ENCODE measurements around the gene TRAK2. TPM values are rescaled to one million over a fixed set of nuclear protein-coding genes. Genes with fewer than 3 reads are reported as not detected.

The TRAK2 gene
- total RNA-seq, 1 donor from 2014 or later: 29.1 TPM

DNA sequence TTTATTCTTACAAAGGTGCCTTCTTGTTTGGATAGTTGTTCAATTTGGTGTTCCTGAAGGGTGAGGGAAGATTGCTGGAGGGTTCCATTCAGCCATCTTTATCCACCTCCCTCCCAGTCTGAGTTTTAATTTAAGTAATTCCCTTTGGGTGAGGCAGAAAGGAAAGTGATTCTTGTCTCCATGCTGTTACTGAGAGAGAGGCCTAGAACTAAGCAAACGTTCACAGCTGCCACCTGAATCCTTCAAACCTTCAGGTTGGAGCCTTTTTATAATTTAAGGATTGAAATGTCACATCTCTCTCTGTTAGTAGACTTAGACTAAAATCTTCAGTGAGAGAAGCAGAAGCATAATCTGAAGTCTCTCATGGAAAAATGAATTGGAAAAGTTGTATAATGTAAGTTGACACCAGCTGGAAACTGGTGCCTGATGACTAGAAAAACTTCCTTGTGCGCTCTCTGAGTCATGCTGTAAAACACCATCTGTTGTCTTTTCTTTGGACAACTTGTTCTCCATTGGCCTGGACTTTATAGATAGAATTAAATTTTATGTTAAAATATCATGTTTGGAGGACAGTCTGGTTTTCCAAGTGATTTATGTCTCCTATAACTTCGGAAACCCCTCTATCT lies 14.9 kb upstream of the TRAK2 start:
- DNase-seq: no peak
- Mint-ChIP-seq H3K36me3 (ENCODE audit: low read depth) (peaks cover 45% of the 10 kb centered on the region), H3K27me3 (no peaks in the 10 kb centered on the region), H3K9me3 (no peaks in the 10 kb centered on the region), H3K4me1 (peaks cover 5% of the 10 kb centered on the region), H3K27ac (no peak overlapping the region), H3K4me3 (no peak overlapping the region)
- intact Hi-C loops (cut with micrococcal nuclease): no loop called here

GRCh38 chr2:201465524-201465971 lies 14.3 kb upstream of the TRAK2 start:
- intact Hi-C loops (cut with micrococcal nuclease): no loop called here
- H3K4me3 Mint-ChIP-seq: no peak overlapping the region
- peaks cover 43% of the 10 kb centered on the region for H3K36me3 Mint-ChIP-seq (ENCODE audit: low read depth)
- no peak overlapping the region for H3K27ac Mint-ChIP-seq
- H3K27me3 Mint-ChIP-seq: no peaks in the 10 kb centered on the region
- peaks cover 5% of the 10 kb centered on the region for H3K4me1 Mint-ChIP-seq
- peak; percentile 46 for DNase-seq
- no peaks in the 10 kb centered on the region for H3K9me3 Mint-ChIP-seq

DNA sequence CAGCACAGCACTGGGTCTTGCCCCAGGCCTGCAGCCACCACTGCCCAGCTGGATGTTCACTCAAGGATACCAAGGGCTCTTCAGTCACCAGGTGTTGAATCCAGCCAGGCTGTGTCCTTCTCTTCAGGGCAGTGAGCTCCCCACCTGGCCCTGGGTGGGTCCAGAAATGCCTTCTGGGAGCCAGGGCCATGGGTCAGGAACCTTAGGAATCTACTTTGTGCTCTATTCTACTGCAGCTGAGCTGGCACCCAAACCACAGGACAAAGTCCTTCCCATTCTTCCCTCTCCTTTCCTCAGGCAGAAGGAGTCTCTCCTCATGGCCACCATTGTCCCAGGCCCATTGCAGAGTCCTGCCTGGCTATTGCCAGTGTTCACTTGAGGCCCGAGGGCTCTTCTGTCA lies 13.3 kb upstream of the TRAK2 start:
- intact Hi-C loops (cut with micrococcal nuclease): no loop called here
- H3K27me3 Mint-ChIP-seq: no peaks in the 10 kb centered on the region
- H3K4me1 Mint-ChIP-seq: peaks cover 5% of the 10 kb centered on the region
- peaks cover 44% of the 10 kb centered on the region for H3K36me3 Mint-ChIP-seq (ENCODE audit: low read depth)
- H3K4me3 Mint-ChIP-seq: no peak overlapping the region
- no peaks in the 10 kb centered on the region for H3K9me3 Mint-ChIP-seq
- no peak overlapping the region for H3K27ac Mint-ChIP-seq
- peak; percentile 44 for DNase-seq

DNA sequence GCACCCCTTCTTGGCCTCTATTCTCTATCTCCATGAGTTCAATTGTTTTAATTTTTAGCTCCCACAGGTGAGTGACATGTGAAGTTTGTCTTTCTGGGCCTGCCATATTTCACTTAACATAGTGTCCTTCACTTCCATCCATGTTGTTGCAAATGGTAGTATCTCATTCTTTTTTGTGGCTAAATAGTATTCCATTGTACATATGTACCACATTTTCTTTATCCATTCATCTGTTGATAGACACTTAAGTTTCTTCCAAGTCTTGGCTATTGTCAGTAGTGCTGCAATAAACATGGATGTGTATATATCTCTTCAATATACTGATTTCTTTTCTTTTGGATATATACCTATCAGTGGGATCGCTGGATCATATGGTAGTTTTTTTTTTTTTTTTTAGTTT lies 9.3 kb upstream of the TRAK2 start:
- peaks cover 38% of the 10 kb centered on the region for H3K36me3 Mint-ChIP-seq (ENCODE audit: low read depth)
- H3K27me3 Mint-ChIP-seq: no peaks in the 10 kb centered on the region
- H3K27ac Mint-ChIP-seq: no peak overlapping the region
- no peak overlapping the region for H3K4me3 Mint-ChIP-seq
- intact Hi-C loops (cut with micrococcal nuclease): no loop called here
- no peaks in the 10 kb centered on the region for H3K9me3 Mint-ChIP-seq
- no peak for DNase-seq
- no peaks in the 10 kb centered on the region for H3K4me1 Mint-ChIP-seq

DNA sequence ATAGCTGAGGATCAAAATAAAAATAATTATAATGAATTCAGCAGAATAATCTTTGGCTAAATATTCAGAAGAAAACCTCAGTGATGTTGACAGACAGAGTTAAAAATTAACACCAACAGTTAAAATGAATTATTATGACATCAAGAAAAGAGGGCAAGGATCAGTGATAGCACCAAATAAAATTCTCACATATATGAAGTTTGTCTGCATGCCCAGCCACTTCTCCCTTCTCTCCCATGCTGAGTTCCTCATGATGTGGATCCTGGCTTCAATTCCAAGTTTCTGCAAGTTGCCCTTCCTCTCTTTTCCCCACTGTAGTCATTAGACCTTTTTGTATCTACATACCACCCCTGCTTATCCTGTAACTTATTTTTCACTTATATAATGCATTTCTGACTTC lies 7.1 kb upstream of the TRAK2 start:
- Mint-ChIP-seq H3K27me3 (peaks cover 6% of the 10 kb centered on the region), H3K4me3 (no peak overlapping the region), H3K36me3 (ENCODE audit: low read depth) (peaks cover 27% of the 10 kb centered on the region), H3K9me3 (no peaks in the 10 kb centered on the region), H3K27ac (no peak overlapping the region), H3K4me1 (peaks cover 2% of the 10 kb centered on the region)
- DNase-seq: no peak
- intact Hi-C loops (cut with micrococcal nuclease): no loop called here

DNA sequence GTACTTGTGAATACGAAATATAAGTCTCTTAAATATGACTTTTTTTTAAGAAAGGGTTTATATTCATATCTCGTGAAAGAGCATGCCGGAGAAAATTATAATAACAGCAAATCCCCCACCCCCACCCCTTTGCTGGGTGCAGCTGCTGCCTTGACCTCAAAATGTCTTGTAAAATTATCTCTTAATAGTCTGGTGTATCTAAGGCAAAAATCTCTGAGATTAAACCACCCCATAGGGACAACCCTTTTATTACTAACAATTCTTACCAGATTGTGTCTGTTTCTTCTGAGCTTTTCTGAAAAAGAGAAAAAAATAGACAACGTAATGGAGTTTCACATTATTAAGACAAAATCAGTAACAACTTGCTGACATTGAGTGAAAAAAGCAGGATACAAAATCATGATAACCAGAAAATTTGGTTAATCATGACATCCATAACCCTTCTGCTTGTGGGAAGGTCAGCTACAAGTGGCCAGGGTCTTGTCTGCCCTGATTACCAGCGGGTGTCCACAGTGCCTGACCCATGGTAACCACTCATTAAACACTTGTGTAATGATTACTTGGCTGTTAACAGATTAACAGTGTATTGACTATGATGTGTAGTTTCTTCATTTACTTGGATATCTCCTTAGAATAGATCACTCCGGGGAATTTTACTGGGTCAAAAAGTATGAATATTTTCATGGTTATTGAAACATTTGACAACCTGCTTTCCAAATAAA lies 1.8 kb upstream of the TRAK2 start:
- Mint-ChIP-seq H3K9me3 (no peaks in the 10 kb centered on the region), H3K27me3 (peaks cover 8% of the 10 kb centered on the region), H3K4me3 (peak overlapping the region; percentile 95), H3K27ac (no peak overlapping the region), H3K4me1 (peaks cover 29% of the 10 kb centered on the region), H3K36me3 (ENCODE audit: low read depth) (peaks cover 9% of the 10 kb centered on the region)
- DNase-seq: peak; percentile 50
- intact Hi-C loops (cut with micrococcal nuclease): loop anchor here (5.0 kb wide), 2 partner anchors 381 to 579 kb away; partner anchors contain the start of genes FZD7, HYCC2 and NDUFB3

GRCh38 chr2:201452058-201452921 lies 1.0 kb upstream of the TRAK2 start:
- intact Hi-C loops (cut with micrococcal nuclease): loop anchor here (5.0 kb wide), 2 partner anchors 380 to 580 kb away; partner anchors contain the start of genes FZD7, HYCC2 and NDUFB3
- Mint-ChIP-seq H3K4me1 (peaks cover 35% of the 10 kb centered on the region), H3K4me3 (peak overlapping the region; percentile 95), H3K27ac (peak overlapping the region; percentile 80), H3K36me3 (ENCODE audit: low read depth) (peaks cover 11% of the 10 kb centered on the region), H3K27me3 (peaks cover 8% of the 10 kb centered on the region), H3K9me3 (no peaks in the 10 kb centered on the region)
- peak; percentile 51 for DNase-seq

DNA sequence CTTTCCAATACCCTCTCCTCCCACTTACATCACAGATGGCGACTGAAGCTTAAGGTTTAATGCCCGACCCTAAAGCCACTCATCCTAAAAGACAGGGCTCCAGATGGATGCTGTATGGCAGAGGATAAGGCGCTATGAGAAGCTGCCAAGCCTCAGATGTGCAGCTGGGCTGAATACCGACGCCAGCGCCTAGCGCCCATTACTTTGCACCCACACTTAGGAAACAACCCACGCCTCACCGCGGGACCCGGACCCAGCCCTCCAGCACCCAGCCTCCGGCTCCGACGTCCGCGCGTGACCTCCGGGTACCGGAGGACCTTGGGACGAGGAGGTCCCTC lies 335 bp downstream of the TRAK2 start:
- H3K9me3 Mint-ChIP-seq: no peaks in the 10 kb centered on the region
- peaks cover 8% of the 10 kb centered on the region for H3K27me3 Mint-ChIP-seq
- H3K4me3 Mint-ChIP-seq: peak overlapping the region; percentile 95
- intact Hi-C loops (cut with micrococcal nuclease): loop anchor here (1.0 to 5.0 kb wide), 13 partner anchors 19 to 787 kb away; partner anchors contain the start of genes FZD7, HYCC2, NDUFB3 and SUMO1
- H3K4me1 Mint-ChIP-seq: peaks cover 48% of the 10 kb centered on the region
- peak overlapping the region; percentile 97 for H3K27ac Mint-ChIP-seq
- no peak for DNase-seq
- peaks cover 13% of the 10 kb centered on the region for H3K36me3 Mint-ChIP-seq (ENCODE audit: low read depth)

DNA sequence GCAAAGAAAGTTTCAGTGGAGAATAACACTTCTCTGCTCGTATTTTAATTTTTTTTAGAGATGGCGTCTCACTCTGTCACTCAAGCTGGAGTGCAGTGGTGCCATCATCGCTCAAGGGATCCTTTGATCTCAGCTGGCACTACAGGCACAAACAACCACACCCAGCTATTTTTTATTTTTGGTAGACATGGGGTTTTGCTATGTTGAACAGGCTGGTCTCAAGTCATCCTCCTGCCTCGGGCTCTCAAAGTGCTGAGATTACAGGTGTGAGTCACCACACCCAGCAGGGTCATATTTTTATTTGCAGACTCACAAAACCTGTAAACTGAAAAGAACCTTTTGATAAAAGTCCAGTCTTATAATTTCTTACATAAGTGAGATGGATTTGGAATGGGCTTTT lies 2.6 kb downstream of the TRAK2 start:
- Mint-ChIP-seq H3K4me3 (peak overlapping the region; percentile 48), H3K4me1 (peaks cover 52% of the 10 kb centered on the region), H3K27me3 (peaks cover 5% of the 10 kb centered on the region), H3K9me3 (no peaks in the 10 kb centered on the region), H3K27ac (peak overlapping the region; percentile 52), H3K36me3 (ENCODE audit: low read depth) (peaks cover 16% of the 10 kb centered on the region)
- intact Hi-C loops (cut with micrococcal nuclease): no loop called here
- peak; percentile 68 for DNase-seq

GRCh38 chr2:201448061-201448460 lies 3.2 kb downstream of the TRAK2 start:
- intact Hi-C loops (cut with micrococcal nuclease): no loop called here
- Mint-ChIP-seq H3K9me3 (no peaks in the 10 kb centered on the region), H3K4me3 (peak overlapping the region; percentile 66), H3K36me3 (ENCODE audit: low read depth) (peaks cover 14% of the 10 kb centered on the region), H3K27me3 (no peaks in the 10 kb centered on the region), H3K4me1 (peaks cover 47% of the 10 kb centered on the region), H3K27ac (peak overlapping the region; percentile 86)
- DNase-seq: no peak

GRCh38 chr2:201447086-201447485 lies 4.2 kb downstream of the TRAK2 start:
- intact Hi-C loops (cut with micrococcal nuclease): no loop called here
- H3K4me1 Mint-ChIP-seq: peaks cover 41% of the 10 kb centered on the region
- peaks cover 14% of the 10 kb centered on the region for H3K36me3 Mint-ChIP-seq (ENCODE audit: low read depth)
- peak overlapping the region; percentile 66 for H3K4me3 Mint-ChIP-seq
- peak; percentile 73 for DNase-seq
- no peaks in the 10 kb centered on the region for H3K27me3 Mint-ChIP-seq
- peak overlapping the region; percentile 48 for H3K27ac Mint-ChIP-seq
- no peaks in the 10 kb centered on the region for H3K9me3 Mint-ChIP-seq

- no peaks in the 10 kb centered on the region for H3K9me3 Mint-ChIP-seq
- H3K27ac Mint-ChIP-seq: no peak overlapping the region
- H3K27me3 Mint-ChIP-seq: no peaks in the 10 kb centered on the region
- H3K4me3 Mint-ChIP-seq: no peak overlapping the region
- intact Hi-C loops (cut with micrococcal nuclease): no loop called here
- H3K4me1 Mint-ChIP-seq: peaks cover 35% of the 10 kb centered on the region
- no peak for DNase-seq
- peaks cover 24% of the 10 kb centered on the region for H3K36me3 Mint-ChIP-seq (ENCODE audit: low read depth)
These were observed 6.4 kb downstream of the TRAK2 start for GRCh38 chr2:201444746-201445465.

DNA sequence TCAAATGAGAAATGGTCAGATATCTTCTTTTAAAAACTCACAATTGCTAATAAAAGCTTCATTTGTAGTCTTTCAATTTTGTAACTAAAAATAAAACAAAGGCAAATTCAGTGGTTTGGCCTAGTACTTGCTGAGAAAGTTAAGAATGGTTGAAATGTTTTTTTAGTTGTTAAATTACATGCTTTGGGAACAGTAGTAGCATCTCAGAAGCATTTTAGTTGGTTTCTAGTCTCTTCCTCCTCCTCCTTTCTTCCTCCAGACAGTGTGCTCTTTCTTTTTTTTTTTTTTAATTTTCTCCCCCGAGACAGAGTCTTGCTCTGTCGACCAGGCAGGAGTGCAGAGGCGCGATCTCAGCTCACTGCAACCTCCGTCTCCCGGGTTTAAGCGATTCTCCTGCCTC lies 9.8 kb downstream of the TRAK2 start:
- H3K4me3 Mint-ChIP-seq: no peak overlapping the region
- no peak overlapping the region for H3K27ac Mint-ChIP-seq
- no peaks in the 10 kb centered on the region for H3K9me3 Mint-ChIP-seq
- DNase-seq: no peak
- intact Hi-C loops (cut with micrococcal nuclease): no loop called here
- peaks cover 16% of the 10 kb centered on the region for H3K4me1 Mint-ChIP-seq
- H3K27me3 Mint-ChIP-seq: no peaks in the 10 kb centered on the region
- H3K36me3 Mint-ChIP-seq (ENCODE audit: low read depth): peaks cover 24% of the 10 kb centered on the region

Data from activated CD4-positive, alpha-beta T cell treated with anti-CD3 and anti-CD28 coated beads, Interleukin-2, amount 10 ng/mL, durations not matched to agents 24 days and 14 days (primary cell).